GM23338 (cell line): Measurements from ENCODE around the gene C3AR1. TPM values are rescaled to one million over a fixed set of nuclear protein-coding genes. Genes with fewer than 3 reads are reported as not detected.

Experiments used
- ATAC-seq: fragments of 200-7000 bp; cut with Tn5 transposase; 3 replicates; pipeline ENCODE4 v1.9.1; 2020
- DNase-seq: peaks from one replicate; pipeline ENCODE4 v3.0.0-alpha.2; 2015; ENCODE audit warnings: low spot score
- H2AFZ ChIP-seq: fragments of 200-600 bp; sonication (generic); 2 replicates; pipeline ENCODE4 v1.8.0; 2016; ENCODE audit warnings: antibody characterized with exemption, mild to moderate bottlenecking, moderate library complexity
- H3F3A ChIP-seq: fragments of 200-600 bp; sonication (generic); replicated peaks from 2 replicates; pipeline ENCODE4 v1.8.0; 2017; ENCODE audit warnings: antibody characterized with exemption, mixed run types, low read depth
- H3K27ac ChIP-seq: fragments of 200-600 bp; sonication (generic); 2 replicates; pipeline ENCODE4 v1.6.1; 2016; ENCODE audit warnings: low read depth
- H3K27me3 ChIP-seq: fragments of 200-600 bp; sonication (generic); 2 replicates; pipeline ENCODE4 v1.8.0; 2016; ENCODE audit warnings: mild to moderate bottlenecking, mixed run types, moderate library complexity; ENCODE audit not compliant: insufficient read depth
- H3K36me3 ChIP-seq: fragments of 200-600 bp; sonication (generic); 2 replicates; pipeline ENCODE4 v1.8.0; 2016; ENCODE audit warnings: mild to moderate bottlenecking; ENCODE audit not compliant: insufficient read depth
- H3K4me1 ChIP-seq: fragments of 200-600 bp; sonication (generic); 2 replicates; pipeline ENCODE4 v1.8.0; 2016; ENCODE audit warnings: mild to moderate bottlenecking, moderate library complexity; ENCODE audit not compliant: insufficient read depth
- H3K4me2 ChIP-seq: fragments of 200-600 bp; sonication (generic); 2 replicates; pipeline ENCODE4 v1.7.1; 2017; ENCODE audit warnings: mixed run types
- H3K4me3 ChIP-seq: fragments of 200-600 bp; sonication (generic); 2 replicates; pipeline ENCODE4 v1.6.1; 2016; ENCODE audit warnings: mixed run types
- H3K79me2 ChIP-seq: fragments of 200-600 bp; sonication (generic); replicated peaks from 2 replicates; pipeline ENCODE4 v1.8.0; 2017; ENCODE audit warnings: mild to moderate bottlenecking; ENCODE audit not compliant: insufficient read depth
- H3K9me2 ChIP-seq: fragments of 200-600 bp; sonication (generic); 2 replicates; pipeline ENCODE4 v1.8.0; 2017; ENCODE audit not compliant: insufficient read depth
- H4K20me1 ChIP-seq: fragments of 200-600 bp; sonication (generic); replicated peaks from 2 replicates; pipeline ENCODE4 v1.8.0; 2017; ENCODE audit warnings: mild to moderate bottlenecking; ENCODE audit not compliant: insufficient read depth
- H3K27ac Mint-ChIP-seq: 2 replicates; pipeline ENCODE4 v1.8.0; 2020; ENCODE audit warnings: inconsistent platforms, mild to moderate bottlenecking, moderate library complexity, mixed read lengths
- H3K27me3 Mint-ChIP-seq: 3 replicates; pipeline ENCODE4 v1.8.0; 2022; ENCODE audit warnings: low read depth, mild to moderate bottlenecking, moderate library complexity, mixed read lengths, inconsistent platforms; ENCODE audit not compliant: insufficient read depth, poor library complexity
- H3K36me3 Mint-ChIP-seq: 3 replicates; pipeline ENCODE4 v1.8.0; 2021; ENCODE audit warnings: low read depth, mild to moderate bottlenecking, inconsistent platforms, moderate library complexity, mixed read lengths
- H3K4me1 Mint-ChIP-seq: 3 replicates; pipeline ENCODE4 v1.8.0; 2020; ENCODE audit warnings: mild to moderate bottlenecking, inconsistent platforms, mixed read lengths
- H3K4me3 Mint-ChIP-seq: 3 replicates; pipeline ENCODE4 v1.8.0; 2021; ENCODE audit warnings: moderate library complexity, mild to moderate bottlenecking, inconsistent platforms, mixed read lengths
- H3K9me3 Mint-ChIP-seq: 3 replicates; pipeline ENCODE4 v1.8.0; 2020; ENCODE audit warnings: moderate library complexity, mild to moderate bottlenecking, inconsistent platforms, mixed read lengths
- CREB1 ChIP-seq: fragments of 250-450 bp; sonication (Bioruptor Pico); IDR thresholded peaks from 2 replicates; pipeline ENCODE4 v1.5.0; 2020; ENCODE audit warnings: low read depth, mild to moderate bottlenecking, moderate library complexity
- CTCF ChIP-seq, 2 experiments: fragments of 200-600 bp in 1 of 2; sonication (generic) in 1 of 2; conservative IDR thresholded peaks; 2 replicates each; pipeline versions ENCODE4 v1.5.1 to v1.6.1; 2016 to 2017; ENCODE audit warnings: antibody characterized with exemption in 2 of 2, low read depth in 2 of 2, mild to moderate bottlenecking in 2 of 2, moderate library complexity in 1 of 2
- ETS1 ChIP-seq: IDR thresholded peaks from 2 replicates; pipeline ENCODE4 v1.6.1; 2016; ENCODE audit warnings: antibody characterized with exemption
- EZH2 ChIP-seq: fragments of 200-600 bp; sonication (generic); IDR thresholded peaks from one replicate; pipeline ENCODE4 v1.8.0; 2017; ENCODE audit warnings: antibody characterized with exemption, mild to moderate bottlenecking, low read depth; ENCODE audit not compliant: unreplicated experiment
- EZH2phosphoT487 ChIP-seq: fragments of 200-600 bp; sonication (generic); IDR thresholded peaks from one replicate; pipeline ENCODE4 v1.8.1; 2018; ENCODE audit warnings: antibody characterized with exemption; ENCODE audit not compliant: unreplicated experiment
- JUNB ChIP-seq: IDR thresholded peaks from one replicate; pipeline ENCODE4 v1.6.1; 2016; ENCODE audit warnings: antibody characterized with exemption; ENCODE audit not compliant: unreplicated experiment
- NANOG ChIP-seq: IDR thresholded peaks from 2 replicates; pipeline ENCODE4 v1.6.1; 2016; ENCODE audit warnings: antibody characterized with exemption, borderline replicate concordance
- POLR2AphosphoS5 ChIP-seq: IDR thresholded peaks from 2 replicates; pipeline ENCODE4 v1.6.1; 2016; ENCODE audit warnings: antibody characterized with exemption, low read depth
- STAT1 ChIP-seq: IDR thresholded peaks from one replicate; pipeline ENCODE4 v1.6.1; 2016; ENCODE audit warnings: antibody characterized with exemption; ENCODE audit not compliant: unreplicated experiment
- ZNF114 ChIP-seq: fragments of 250-450 bp; sonication (Bioruptor Pico); IDR thresholded peaks from 2 replicates; pipeline ENCODE4 v1.5.0; 2020; ENCODE audit warnings: mild to moderate bottlenecking, moderate library complexity
- ZNF331 ChIP-seq: fragments of 250-450 bp; sonication (Bioruptor Pico); IDR thresholded peaks from 2 replicates; pipeline ENCODE4 v1.5.0; 2020; ENCODE audit warnings: low read depth, mild to moderate bottlenecking, moderate library complexity
- ZNF462 ChIP-seq: fragments of 250-450 bp; sonication (Bioruptor Pico); IDR thresholded peaks from 2 replicates; pipeline ENCODE4 v1.5.0; 2020; ENCODE audit warnings: mild to moderate bottlenecking, moderate library complexity
- polyA plus RNA-seq: library from polyadenylated mRNA; unstranded; fragments of >200 nt; fragmentation: Nextera tagmentation; extraction: Ambion mirVana; gene quantifications from 2 replicates; pipeline ENCODE4 v1.2.1, GENCODE V29; 2016
- total RNA-seq: library from RNA; depleted of rRNA; stranded (reverse); fragments of >200 nt; shearing (Covaris generic); gene quantifications from 2 replicates; pipeline ENCODE4 v1.2.3, GENCODE V29; 2014
- TF ChIP-seq, protein P1 (sequence below): IDR thresholded peaks from one replicate; pipeline ENCODE4 v1.6.1; 2018; ENCODE audit warnings: antibody characterized with exemption; ENCODE audit not compliant: unreplicated experiment

C3AR1 gene
- total and polyA plus RNA-seq, 2 experiments from 2014 or later = not detected

DNA sequence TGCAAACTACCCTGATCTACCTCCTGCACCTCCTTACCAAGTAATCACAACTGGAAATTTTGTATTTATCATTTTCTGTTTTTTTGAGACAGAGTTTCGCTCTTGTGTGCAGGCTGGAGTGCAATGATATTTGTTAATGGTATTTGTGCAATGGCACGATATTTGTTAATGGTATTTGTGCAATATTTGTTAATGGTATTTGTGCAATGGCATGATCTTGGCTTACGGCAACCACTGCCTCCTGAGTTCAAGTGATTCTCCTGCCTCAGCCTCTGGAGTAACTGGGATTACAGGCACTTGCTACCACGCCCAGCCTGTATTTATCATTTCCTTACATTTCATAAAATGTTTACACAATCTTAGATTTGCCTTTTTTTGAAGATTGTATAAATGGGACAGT is 10.2 kb upstream of the C3AR1 start:
- no peaks in the 10 kb centered on the region for H3K9me2 ChIP-seq
- H3K9me3 Mint-ChIP-seq = no peaks in the 10 kb centered on the region
- TF ChIP-seq ETS1 (no peak), ZNF331 (CRISPR knock-in tag) (no peak), EZH2phosphoT487 (no peak), ZNF462 (CRISPR knock-in tag) (no peak), NANOG (no peak), JUNB (no peak), CTCF (conservative IDR thresholded peaks at IDR 0.05; ENCODE audit: low read depth in 2 of 2) (no peak), POLR2AphosphoS5 (no peak), ZNF114 (no peak), STAT1 (no peak), CREB1 (CRISPR knock-in tag) (no peak), EZH2 (no peak)
- TF ChIP-seq, protein P1, sequence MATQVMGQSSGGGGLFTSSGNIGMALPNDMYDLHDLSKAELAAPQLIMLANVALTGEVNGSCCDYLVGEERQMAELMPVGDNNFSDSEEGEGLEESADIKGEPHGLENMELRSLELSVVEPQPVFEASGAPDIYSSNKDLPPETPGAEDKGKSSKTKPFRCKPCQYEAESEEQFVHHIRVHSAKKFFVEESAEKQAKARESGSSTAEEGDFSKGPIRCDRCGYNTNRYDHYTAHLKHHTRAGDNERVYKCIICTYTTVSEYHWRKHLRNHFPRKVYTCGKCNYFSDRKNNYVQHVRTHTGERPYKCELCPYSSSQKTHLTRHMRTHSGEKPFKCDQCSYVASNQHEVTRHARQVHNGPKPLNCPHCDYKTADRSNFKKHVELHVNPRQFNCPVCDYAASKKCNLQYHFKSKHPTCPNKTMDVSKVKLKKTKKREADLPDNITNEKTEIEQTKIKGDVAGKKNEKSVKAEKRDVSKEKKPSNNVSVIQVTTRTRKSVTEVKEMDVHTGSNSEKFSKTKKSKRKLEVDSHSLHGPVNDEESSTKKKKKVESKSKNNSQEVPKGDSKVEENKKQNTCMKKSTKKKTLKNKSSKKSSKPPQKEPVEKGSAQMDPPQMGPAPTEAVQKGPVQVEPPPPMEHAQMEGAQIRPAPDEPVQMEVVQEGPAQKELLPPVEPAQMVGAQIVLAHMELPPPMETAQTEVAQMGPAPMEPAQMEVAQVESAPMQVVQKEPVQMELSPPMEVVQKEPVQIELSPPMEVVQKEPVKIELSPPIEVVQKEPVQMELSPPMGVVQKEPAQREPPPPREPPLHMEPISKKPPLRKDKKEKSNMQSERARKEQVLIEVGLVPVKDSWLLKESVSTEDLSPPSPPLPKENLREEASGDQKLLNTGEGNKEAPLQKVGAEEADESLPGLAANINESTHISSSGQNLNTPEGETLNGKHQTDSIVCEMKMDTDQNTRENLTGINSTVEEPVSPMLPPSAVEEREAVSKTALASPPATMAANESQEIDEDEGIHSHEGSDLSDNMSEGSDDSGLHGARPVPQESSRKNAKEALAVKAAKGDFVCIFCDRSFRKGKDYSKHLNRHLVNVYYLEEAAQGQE = no peak
- no peak overlapping the region for H3K4me3 ChIP-seq
- H3K79me2 ChIP-seq = no peaks in the 10 kb centered on the region
- H3K36me3 ChIP-seq = no peaks in the 10 kb centered on the region
- DNase-seq (no peak), ATAC-seq (no peak)
- peaks cover 2% of the 10 kb centered on the region for H3K27me3 Mint-ChIP-seq
- no peak overlapping the region for H3K27ac ChIP-seq
- H4K20me1 ChIP-seq = no peaks in the 10 kb centered on the region
- H3F3A ChIP-seq = no peaks in the 10 kb centered on the region
- H3K4me2 ChIP-seq = no peak overlapping the region
- no peaks in the 10 kb centered on the region for H3K36me3 Mint-ChIP-seq
- H3K4me1 ChIP-seq = 0 out of 2 replicates have a peak, but pooled peaks cover 9% of the 10 kb centered on the region
- H3K27me3 ChIP-seq = no peaks in the 10 kb centered on the region
- no peak overlapping the region for H3K4me3 Mint-ChIP-seq
- H2AFZ ChIP-seq = no peak overlapping the region
- H3K4me1 Mint-ChIP-seq = peaks cover 12% of the 10 kb centered on the region
- H3K27ac Mint-ChIP-seq = no peak overlapping the region
